H4 (cell line): ENCODE results near the gene EMP2. TPM values are rescaled to one million over a fixed set of nuclear protein-coding genes. Genes with fewer than 3 reads are reported as not detected.
"Not testable (repeated sequence)": the region's sequence is repeated elsewhere in the genome, so short reads cannot be mapped to it uniquely, and the experiment has no call there.

Experiments
- DNase-seq: peaks from one replicate; pipeline ENCODE4 v3.0.0-alpha.2; 2015; ENCODE audit warnings: low spot score
- total RNA-seq: library from RNA; depleted of rRNA; stranded (reverse); fragments of >200 nt; shearing (Covaris generic); gene quantifications from 2 replicates; pipeline ENCODE4 v1.2.3, GENCODE V29; 2014

EMP2 gene
- total RNA-seq, 1 experiment from 2014 or later: 9.9 TPM

DNA sequence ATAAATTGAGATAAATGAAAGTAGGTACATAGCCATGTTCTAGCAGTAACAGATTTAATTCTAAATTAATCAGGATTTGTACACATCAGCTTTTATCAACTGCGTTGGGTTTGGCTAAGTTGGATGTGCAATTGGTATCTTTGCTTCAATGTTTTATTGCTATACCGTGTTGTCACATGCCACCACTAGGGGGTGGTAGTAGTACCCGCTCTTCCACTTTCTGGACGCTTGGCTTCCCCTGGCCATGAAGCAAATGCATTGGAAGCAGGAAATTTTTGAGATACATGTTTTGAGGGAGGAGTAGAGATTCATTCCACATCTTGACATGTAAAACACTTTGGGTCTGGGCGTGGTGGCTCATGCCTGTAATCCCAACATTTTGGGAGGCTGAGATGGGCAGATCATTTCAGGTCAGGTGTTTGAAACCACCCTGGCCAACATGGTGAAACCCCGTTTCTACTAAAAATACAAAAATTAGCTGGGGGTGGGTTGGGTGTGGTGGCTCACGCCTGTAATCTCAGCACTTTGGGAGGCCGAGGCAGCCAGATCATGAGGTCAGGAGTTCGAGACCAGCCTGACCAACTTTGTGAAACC is 58.6 kb downstream of the EMP2 start:
- DNase-seq: peak; percentile 66

DNA sequence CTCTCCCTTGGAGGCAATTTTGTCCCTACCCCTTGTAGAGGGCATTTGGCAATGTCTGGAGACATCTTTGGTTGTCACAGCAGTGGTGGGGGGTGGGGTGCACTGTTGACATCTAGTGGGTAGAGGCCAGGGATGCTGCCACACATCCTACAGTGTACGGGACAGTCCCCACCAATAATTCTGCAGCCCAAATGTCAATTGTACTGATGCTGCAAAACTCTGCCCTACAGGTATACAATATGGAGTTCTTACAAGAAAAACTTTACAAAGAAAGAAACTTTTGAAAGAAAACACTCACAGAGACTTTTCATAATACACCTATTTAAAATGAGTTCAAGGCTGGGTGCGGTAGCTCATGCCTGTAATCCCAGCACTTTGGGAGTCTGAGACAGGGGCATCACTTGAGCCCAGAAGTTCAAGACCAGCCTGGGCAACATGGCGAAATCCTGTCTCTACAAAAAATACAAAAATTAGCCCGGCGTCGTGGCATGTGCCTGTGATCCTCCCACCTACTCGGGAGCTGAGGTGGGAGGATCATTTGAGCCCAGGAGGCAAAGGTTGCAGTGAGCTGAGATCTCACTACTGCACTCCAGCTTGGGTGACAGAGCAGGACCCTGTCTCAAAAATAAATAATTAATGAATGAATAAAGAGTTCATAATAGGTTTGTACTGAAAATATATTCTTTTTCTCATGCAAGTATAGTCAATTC is 59.4 kb downstream of the EMP2 start:
- DNase-seq: no peak

DNA sequence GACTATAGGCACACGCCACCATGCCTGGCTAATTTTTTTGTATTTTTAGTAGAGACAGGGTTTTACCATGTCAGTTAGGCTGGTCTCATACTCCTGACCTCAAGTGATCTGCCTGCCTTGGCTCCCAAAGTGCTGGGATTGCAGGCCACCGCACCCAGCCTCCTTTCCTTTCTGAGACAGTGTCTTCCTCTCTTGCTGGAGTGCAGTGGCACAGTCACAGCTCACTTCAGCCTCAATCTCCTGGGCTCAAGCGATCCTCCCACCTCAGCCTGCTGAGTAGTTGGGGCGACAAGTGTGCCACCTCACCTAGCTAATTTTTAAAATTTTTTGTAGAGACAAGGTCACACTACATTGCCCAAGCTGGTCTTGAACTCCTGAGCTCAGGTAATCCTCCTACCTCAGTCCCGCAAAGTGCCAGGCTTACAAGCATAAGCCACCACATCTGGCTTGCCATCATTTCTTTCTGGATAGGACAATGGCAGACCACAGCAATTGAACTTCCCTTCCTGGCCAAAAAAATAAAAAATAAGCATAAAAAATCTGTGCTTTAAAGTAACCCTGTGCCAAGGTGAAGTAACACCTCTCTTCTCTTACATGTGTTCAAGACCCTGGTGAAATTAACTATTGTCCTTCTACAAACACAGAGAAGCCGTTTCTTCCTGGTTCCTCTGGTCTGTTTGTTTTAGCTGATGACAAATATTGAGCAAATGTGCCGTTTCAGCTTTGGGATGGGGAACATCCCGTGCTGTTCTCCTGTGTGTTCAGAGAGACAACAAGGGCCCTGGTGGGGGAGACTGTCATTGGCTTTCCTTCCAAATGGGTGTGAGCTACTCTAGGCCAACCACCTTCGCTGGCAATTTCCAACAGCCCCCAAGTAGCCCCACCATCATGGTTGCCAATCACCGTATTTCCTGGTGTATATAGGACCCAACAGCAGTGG is 60.2 kb downstream of the EMP2 start:
- DNase-seq: no peak

DNA sequence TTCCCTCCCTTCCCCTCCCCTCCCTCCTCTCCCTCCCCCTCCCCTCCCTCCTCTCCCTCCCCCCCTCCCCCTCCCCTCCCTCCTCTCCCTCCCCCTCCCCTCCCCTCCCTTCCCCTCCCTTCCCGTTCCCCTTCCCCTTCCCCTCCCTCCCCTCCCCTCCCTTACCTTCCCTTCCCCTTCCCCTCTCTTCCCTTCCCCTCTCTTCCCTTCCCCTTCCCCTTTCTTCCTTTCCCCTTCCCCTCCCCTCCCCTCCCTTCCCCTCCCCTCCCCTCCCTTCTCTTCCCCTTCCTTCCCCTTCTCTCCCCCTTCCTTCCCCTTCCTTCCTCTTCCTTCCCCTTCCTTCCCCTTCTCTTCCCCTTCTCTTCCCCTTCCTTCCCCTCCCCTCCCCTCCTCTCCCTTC is 61.1 kb downstream of the EMP2 start:
- DNase-seq: no peak

- no peak for DNase-seq
Measured at GRCh38 chr16:10518479-10519041, 61.8 kb downstream of the EMP2 start.

DNA sequence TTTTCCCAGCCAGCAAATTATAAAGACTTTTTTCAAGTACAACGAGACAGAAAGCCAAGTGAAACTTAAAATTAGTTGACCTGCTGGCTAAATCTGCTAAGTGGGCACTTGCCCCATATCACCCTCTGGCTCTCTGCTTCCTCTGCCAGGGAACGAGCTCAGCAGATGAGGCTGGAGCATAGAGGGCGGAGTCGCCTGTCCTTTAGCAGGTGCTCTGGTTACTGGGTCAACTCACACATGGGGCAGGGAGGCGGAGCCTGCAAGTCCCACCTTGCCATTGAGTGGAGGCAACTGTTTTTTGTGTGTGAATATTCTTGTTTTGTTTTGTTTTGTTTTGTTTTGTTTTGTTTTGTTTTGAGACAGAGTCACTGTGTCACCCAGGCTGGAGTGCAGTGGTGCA is 62.5 kb downstream of the EMP2 start:
- no peak for DNase-seq

- peak; percentile 52 for DNase-seq
Measured at GRCh38 chr16:10514369-10515055, 65.9 kb downstream of the EMP2 start.

DNA sequence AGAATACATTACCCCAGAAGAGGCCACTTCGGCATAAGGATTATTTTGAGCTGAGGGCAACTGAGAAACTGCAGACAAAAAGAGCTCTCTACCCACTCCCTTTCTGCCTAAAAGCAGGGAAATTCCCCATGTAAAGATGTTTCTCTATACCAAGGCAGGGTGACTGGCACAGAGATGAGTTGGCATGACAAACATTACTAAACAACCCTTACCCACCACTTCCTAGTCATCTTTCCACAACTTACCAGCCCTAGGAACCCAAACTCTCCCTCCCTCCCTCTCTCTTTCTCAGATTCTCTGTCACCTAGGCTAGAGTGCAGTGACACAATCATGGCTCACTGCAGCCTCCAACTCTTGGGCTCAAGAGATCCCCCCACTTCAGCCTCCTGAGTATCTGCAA is 68.6 kb downstream of the EMP2 start:
- DNase-seq: no peak

- DNase-seq: no peak
Measured at GRCh38 chr16:10510279-10510678, 70.1 kb downstream of the EMP2 start.

DNA sequence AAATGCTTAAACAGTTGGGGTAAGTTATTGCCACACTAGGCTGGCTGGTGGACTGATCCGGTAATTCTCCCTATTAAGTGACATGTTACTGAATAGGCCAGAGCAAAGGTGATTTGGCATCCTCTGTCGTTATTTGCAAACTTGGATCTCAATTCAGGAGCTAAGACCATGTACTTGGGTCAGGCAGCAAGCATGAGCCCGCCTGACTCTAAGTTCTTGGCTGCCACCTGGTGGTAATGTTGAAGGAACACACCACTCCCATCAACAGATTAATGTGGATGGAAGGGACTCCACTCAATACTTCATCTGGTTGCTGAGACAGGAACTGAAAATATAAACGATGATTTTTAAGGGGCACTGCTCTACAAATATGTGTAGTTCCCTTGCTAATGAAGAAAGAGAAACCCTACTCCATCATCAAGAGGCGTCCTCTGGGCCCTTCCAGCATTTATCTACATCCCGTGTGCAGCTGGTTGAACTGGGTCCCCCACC is 70.8 kb downstream of the EMP2 start:
- peak; percentile 85 for DNase-seq

DNA sequence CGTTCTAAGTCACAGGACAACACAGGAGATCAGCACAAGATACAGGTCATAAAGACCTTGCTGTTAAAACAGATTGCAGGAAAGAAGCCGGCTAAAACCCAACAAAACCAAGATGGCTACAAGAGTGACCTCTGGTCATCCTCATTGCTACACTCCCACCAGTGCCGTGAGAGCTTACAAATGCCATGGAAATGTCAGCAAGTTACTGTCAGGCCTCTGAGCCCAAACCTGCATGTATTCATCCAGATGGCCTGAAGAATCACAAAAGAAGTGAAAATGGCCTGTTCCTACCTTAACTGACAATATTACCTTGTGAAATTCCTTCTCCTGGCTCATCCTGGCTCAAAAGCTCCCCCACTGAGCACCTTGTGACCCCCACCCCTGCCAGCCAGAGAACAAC is 75.1 kb downstream of the EMP2 start:
- not testable (repeated sequence) for DNase-seq

DNA sequence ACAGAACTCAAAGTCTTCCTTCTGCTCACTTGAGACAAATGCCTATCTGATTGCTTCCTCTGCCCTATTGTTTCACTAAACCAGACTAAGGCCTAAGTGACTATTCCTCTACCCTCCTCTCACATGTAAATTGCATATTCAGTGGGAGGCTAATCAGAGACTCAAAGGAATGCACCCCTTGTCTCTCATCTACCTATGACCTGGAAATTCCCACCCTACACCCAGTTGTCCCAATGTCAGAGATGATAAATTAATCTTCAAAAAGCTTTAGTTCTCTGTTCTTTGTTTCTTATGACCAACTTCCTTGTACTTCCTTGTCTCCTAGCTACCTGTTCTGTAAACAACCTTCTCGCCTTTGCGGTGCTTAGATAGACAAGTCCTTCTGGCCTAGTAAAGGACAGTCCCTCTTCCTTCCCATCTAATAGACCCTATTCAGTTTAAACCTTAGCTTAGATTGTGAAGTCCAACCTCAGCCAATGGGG is 76.0 kb downstream of the EMP2 start:
- no peak for DNase-seq

- no peak for DNase-seq
Measured at GRCh38 chr16:10502776-10503175, 77.6 kb downstream of the EMP2 start.

DNA sequence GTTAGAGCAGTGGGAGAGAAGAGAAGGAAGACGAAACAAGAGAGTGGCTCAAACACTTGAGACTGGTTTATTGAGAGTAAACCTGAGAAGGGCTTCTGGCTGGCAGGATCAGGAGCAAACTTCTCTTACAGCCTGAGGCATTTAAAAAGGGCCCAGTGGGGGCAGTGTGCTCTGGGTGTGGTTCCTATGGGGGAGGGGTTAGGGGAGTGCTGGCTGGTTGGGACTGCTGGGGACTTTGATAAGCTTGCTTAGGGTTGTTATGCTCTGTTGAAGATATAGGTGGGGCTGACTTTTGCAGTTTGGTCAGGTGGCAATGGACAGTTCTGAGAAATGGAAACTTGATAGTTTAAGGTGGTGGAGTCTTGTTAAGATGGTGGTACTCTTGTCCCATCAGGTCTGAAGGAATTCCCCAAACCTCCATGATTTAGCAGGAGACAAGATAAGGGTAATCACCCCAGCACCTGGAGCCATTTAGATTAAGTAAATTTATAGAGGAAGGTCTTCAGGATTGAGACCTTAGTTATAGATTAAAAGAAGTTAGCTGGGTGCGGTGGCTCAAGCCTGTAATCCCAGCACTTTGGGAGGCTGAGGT is 79.3 kb downstream of the EMP2 start:
- no peak for DNase-seq

- DNase-seq: no peak
Measured at GRCh38 chr16:10500582-10500981, 79.8 kb downstream of the EMP2 start.

GRCh38 chr16:10497132-10498101 is 83.0 kb downstream of the EMP2 start:
- DNase-seq: peak; percentile 13

- no peak for DNase-seq
Measured at GRCh38 chr16:10495031-10495345, 85.4 kb downstream of the EMP2 start.

DNA sequence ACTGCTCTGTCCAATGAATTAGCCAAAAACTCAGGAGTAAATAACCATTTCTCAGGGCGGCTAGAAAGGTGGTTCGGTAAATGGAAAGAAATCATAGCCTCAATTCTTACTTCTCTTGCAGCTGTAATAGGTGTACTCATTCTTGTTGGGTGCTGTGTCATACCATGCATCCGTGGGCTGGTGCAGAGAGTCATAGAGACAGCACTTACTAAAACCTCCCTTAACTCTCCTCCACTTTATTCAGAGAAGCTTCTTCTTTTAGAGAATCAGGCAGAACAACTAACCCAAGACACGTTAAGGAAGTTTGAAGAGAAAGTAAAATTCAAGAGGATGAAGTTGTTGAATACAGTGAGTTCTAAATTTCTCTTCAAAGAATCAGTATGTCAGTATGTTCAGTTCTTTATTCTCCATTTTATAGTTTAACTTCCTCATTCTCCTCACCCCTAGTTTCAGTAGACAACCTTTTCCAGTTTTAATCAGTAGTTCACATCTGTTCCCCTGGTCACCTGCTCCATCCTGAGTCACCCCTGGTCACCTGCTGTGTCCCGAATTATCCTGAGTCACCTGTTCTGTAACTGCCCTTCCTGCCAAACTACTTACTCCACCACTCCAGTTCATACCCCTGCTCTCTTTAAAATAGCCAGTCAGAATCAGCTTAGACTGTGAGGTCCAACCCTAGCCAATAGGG is 85.9 kb downstream of the EMP2 start:
- DNase-seq: no peak

GRCh38 chr16:10493276-10493675 is 87.1 kb downstream of the EMP2 start:
- no peak for DNase-seq
